Heart left ventricle (tissue), 16 donors: ENCODE measurements around the gene IL25. TPM values are rescaled to one million over a fixed set of nuclear protein-coding genes. Genes with fewer than 3 reads are reported as not detected.

Experiments
- ATAC-seq, 4 donors: fragments of 200-7000 bp; cut with Tn5 transposase; one replicate each; pipeline ENCODE4 v1.9.1; 2020 to 2022; ENCODE audit warnings: moderate library complexity in 4 of 4, mild to moderate bottlenecking in 3 of 4, moderate number of reproducible peaks in 1 of 4
- DNase-seq, 5 donors: peaks; one replicate each; pipeline ENCODE4 v3.0.0-alpha.2; 2020
- H3K27ac ChIP-seq, 12 donors: fragments of 200-600 bp; sonication (generic) in 4 of 12; one replicate each; pipeline versions ENCODE4 v1.5.0 to v1.8.0; 2016 to 2022; ENCODE audit warnings: mild to moderate bottlenecking in 2 of 12
- H3K27me3 ChIP-seq, 9 donors: fragments of 200-600 bp; sonication (generic) in 2 of 9; one replicate each; pipeline versions ENCODE4 v1.5.1 to v1.8.0; 2016 to 2022; ENCODE audit warnings: mild to moderate bottlenecking in 3 of 9
- H3K36me3 ChIP-seq, 9 donors: fragments of 200-600 bp; sonication (generic) in 2 of 9; one replicate each; pipeline versions ENCODE4 v1.5.0 to v1.8.0; 2018 to 2022; ENCODE audit warnings: mild to moderate bottlenecking in 2 of 9
- H3K4me1 ChIP-seq, 12 donors: fragments of 200-600 bp; sonication (generic) in 4 of 12; one replicate each; pipeline versions ENCODE4 v1.5.0 to v1.8.0; 2016 to 2022; ENCODE audit warnings: mild to moderate bottlenecking in 3 of 12
- H3K4me3 ChIP-seq, 12 donors: fragments of 200-600 bp; sonication (generic) in 4 of 12; one replicate each; pipeline versions ENCODE4 v1.5.0 to v1.8.0; 2017 to 2022; ENCODE audit warnings: mild to moderate bottlenecking in 9 of 12, moderate library complexity in 4 of 12
- H3K9me3 ChIP-seq, 12 donors: fragments of 200-600 bp; sonication (generic) in 4 of 12; one replicate each; pipeline versions ENCODE4 v1.5.0 to v1.8.0; 2016 to 2022; ENCODE audit warnings: mild to moderate bottlenecking in 1 of 12
- CTCF ChIP-seq, 12 donors: fragments of 200-600 bp; sonication (generic) in 4 of 12; IDR thresholded peaks; one replicate each; pipeline versions ENCODE4 v1.5.0 to v1.8.0; 2018 to 2022; ENCODE audit warnings: antibody characterized with exemption in 12 of 12, mild to moderate bottlenecking in 5 of 12
- POLR2A ChIP-seq, 2 donors: fragments of 450-650 bp; IDR thresholded peaks; one replicate each; pipeline ENCODE4 v1.6.1; 2017; ENCODE audit warnings: antibody characterized with exemption in 2 of 2, mild to moderate bottlenecking in 2 of 2, moderate library complexity in 2 of 2
- WGBS, 4 donors: extraction: QIAGEN DNeasy Blood & Tissue Kit in 2 of 4; methylation state at CpG; one replicate each; pipeline versions ENCODE4 v1.1.5 to v1.1.7; 2013 to 2018; 5-methylcytosine and 5-hydroxymethylcytosine counted together
- intact Hi-C, 10 donors: fragments of 100-400 bp; cut with DNase I; formaldehyde crosslinking; loops; one replicate each; pipeline versions ENCODE4 v1.11.1 to v1.14.2; 2022
- polyA plus RNA-seq, 2 donors: library from polyadenylated mRNA; stranded (reverse); fragments of 200-250 nt; gene quantifications; one replicate each; pipeline ENCODE4 v1.2.3, GENCODE V29; 2013
- total RNA-seq, 9 donors: library from RNA; depleted of rRNA in 2 of 9; stranded (reverse); fragments of >200 nt in 2 of 9; fragmentation: NEBNext Ultra II Directional in 3 of 9; extraction: Animal tissue kit (Norgen Biotek cat#: 25700) in 3 of 9; gene quantifications; one replicate each; pipeline versions ENCODE4 v1.1.0 to v1.2.4, GENCODE V29; 2016 to 2023
- donor health status: ischemic (EF 13 %, LVEDD 7.1; RV severe dilation, severe dysfunction).
- donor health status: healthy with polysubstance abuse.
- donor health status: DM: no; HTN: yes; CAD: no.
- donor health status: DM: no; HTN: no; CAD: no.
- donor health status: ischemic (EF 25% LVEDD 6.9; RV normal size, moderate dysfunction).
- donor health status: ischemic (EF 25% LVEDD 5.7; RV mildly dilated, moderate dysfunction).
- donor health status: healthy.
- donor health status: DM: yes; HTN: yes; CAD: no.
- donor health status: ischemic (EF 35%, LVEDD 5.7; RV mildly dilated, moderate dysfunction).
- donor health status: nonischemic (EF 11% LVEDD 7.7; RV severe dilation, severe dysfunction).
- donor health status: DM: yes; HTN: yes; CAD: no.
- donor health status: PGD.
- donor health status: ischemic (EF 29% LVEDD 5.4; RV normal size, mild dysfunction).
- donor health status: nonischemic (EF 23%, LVEDD 6.1; RV moderate dilation, normal function).

IL25 gene
- total and polyA plus RNA-seq, 11 donors = 0.29 TPM; not detected in 10

- H3K36me3 ChIP-seq = no peaks in the 10 kb centered on the region
- H3K4me1 ChIP-seq = peaks cover 0 to 11% (median 0%) of the 10 kb centered on the region in 12 donors
- no peaks in the 10 kb centered on the region for H3K27me3 ChIP-seq
- DNase-seq = no peak
- ATAC-seq = no peak
- 78 to 100% (median 88%) methylated on average over 1 to 3 of the region's 3 CpGs for WGBS, 4 donors
- TF ChIP-seq POLR2A (IDR thresholded peaks at IDR 0.05) (no peak), CTCF (IDR thresholded peaks at IDR 0.05) (no peak)
- no peak overlapping the region for H3K4me3 ChIP-seq
- no peak overlapping the region for H3K27ac ChIP-seq
- intact Hi-C loops = loop anchor here in 7 of 10 donors (5.0 to 10.0 kb wide), 5 partner anchors 36 to 248 kb away; no protein-coding TSS in a partner anchor
- no peaks in the 10 kb centered on the region for H3K9me3 ChIP-seq
These were observed 432 bp downstream of the IL25 start for GRCh38 chr14:23373041-23373440.

DNA sequence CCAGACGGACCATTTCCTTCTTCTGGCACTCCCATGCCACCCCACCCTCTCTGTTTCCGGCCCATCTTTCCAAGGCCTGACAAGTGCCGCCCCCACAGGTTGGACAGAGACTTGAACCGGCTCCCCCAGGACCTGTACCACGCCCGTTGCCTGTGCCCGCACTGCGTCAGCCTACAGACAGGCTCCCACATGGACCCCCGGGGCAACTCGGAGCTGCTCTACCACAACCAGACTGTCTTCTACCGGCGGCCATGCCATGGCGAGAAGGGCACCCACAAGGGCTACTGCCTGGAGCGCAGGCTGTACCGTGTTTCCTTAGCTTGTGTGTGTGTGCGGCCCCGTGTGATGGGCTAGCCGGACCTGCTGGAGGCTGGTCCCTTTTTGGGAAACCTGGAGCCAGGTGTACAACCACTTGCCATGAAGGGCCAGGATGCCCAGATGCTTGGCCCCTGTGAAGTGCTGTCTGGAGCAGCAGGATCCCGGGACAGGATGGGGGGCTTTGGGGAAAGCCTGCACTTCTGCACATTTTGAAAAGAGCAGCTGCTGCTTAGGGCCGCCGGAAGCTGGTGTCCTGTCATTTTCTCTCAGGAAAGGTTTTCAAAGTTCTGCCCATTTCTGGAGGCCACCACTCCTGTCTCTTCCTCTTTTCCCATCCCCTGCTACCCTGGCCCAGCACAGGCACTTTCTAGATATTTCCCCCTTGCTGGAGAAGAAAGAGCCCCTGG is 3.1 kb downstream of the IL25 start:
- intact Hi-C loops = loop anchor here in 9 of 10 donors (2.0 to 10.0 kb wide), 6 partner anchors 47 to 251 kb away; no protein-coding TSS in a partner anchor

DNA sequence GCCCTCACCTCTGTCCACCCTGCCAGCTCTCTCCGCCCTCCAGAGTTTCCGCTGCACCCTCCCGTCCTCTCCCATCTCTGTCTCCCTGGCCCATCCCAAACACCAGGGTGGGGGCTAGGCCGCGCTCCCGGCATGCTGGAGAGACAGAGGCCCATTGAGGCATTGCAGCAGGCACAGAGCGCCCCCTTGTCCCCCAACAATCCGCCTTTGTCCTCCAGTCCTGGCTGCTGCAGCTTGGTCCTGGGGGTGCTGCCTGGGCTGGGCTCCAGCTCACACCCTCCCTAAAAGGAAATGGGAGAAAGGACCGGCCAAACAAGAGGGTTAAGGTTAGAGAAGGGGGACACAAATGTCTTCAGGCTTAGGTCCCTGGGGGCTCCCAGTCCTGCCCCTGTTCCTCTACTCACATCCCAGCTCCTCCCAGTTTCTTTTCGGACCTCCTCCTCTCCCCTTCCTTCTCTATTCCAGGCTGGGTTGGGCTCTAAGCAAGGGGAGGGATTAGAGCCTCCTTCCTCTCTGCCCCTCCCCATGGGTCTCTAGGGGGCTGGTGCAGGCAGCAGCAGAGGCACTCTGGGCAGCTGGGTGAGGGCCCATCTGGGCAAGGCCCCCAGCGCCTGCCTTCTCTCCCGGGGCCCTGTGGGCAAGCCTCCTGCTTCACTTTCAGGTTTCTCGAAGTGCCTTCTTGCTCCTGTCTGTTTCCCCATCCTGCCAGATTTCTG is 4.0 kb downstream of the IL25 start, which contains the start of gene CMTM5:
CMTM5 (plus strand) TSS at position 565 of the 716 bp plus-strand sequence. CDS start 206 bp downstream, outside the sequence.
- Histone ChIP-seq H3K9me3 (no peaks in the 10 kb centered on the region), H3K27ac (peak within 1 kb of the TSS in 4 of 12 donors; percentile 12 to 51 (median 25)), H3K36me3 (peaks cover 0 to 14% (median 6%) of the 10 kb centered on the region in 9 donors), H3K4me1 (peaks cover 0 to 14% (median 0%) of the 10 kb centered on the region in 12 donors), H3K4me3 (peak within 1 kb of the TSS in 7 of 12 donors; percentile 12 to 39 (median 25)), H3K27me3 (no peaks in the 10 kb centered on the region)
- intact Hi-C loops = loop anchor here in 9 of 10 donors (2.0 to 10.0 kb wide), 6 partner anchors 48 to 252 kb away; no protein-coding TSS in a partner anchor
- 31 to 42% (median 37%) methylated on average over 13 of the region's 13 CpGs for WGBS, 4 donors
- DNase-seq = peak in 3 of 5 donors; percentile 39 to 58 (median 48)
- ATAC-seq = peak in 3 of 4 donors; percentile 2 to 27 (median 2)
- TF ChIP-seq POLR2A (IDR thresholded peaks at IDR 0.05) (no peak), CTCF (IDR thresholded peaks at IDR 0.05) (no peak)

More for the DNA sequence above, 3.1 kb downstream of the IL25 start:
- Histone ChIP-seq H3K36me3 (peaks cover 0 to 5% (median 0%) of the 10 kb centered on the region in 9 donors), H3K27me3 (no peaks in the 10 kb centered on the region), H3K9me3 (no peaks in the 10 kb centered on the region), H3K4me3 (no peak overlapping the region), H3K27ac (peak overlapping the region in 1 of 12 donors; percentile 4), H3K4me1 (peaks cover 0 to 14% (median 0%) of the 10 kb centered on the region in 12 donors)
- ATAC-seq = no peak
- DNase-seq = no peak
- WGBS, 4 donors = 67 to 82% (median 78%) methylated on average over 17 to 21 of the region's 21 CpGs
- TF ChIP-seq CTCF (IDR thresholded peaks at IDR 0.05) = no peak
- no peak for TF ChIP-seq POLR2A (IDR thresholded peaks at IDR 0.05)
